GM23338 (cell line): Measurements from ENCODE around the gene RAB39A. TPM values are rescaled to one million over a fixed set of nuclear protein-coding genes. Genes with fewer than 3 reads are reported as not detected.

Experiments used
- ATAC-seq: fragments of 200-7000 bp; cut with Tn5 transposase; 3 replicates; pipeline ENCODE4 v1.9.1; 2020
- DNase-seq: peaks from one replicate; pipeline ENCODE4 v3.0.0-alpha.2; 2015; ENCODE audit warnings: low spot score
- H2AFZ ChIP-seq: fragments of 200-600 bp; sonication (generic); 2 replicates; pipeline ENCODE4 v1.8.0; 2016; ENCODE audit warnings: antibody characterized with exemption, mild to moderate bottlenecking, moderate library complexity
- H3F3A ChIP-seq: fragments of 200-600 bp; sonication (generic); replicated peaks from 2 replicates; pipeline ENCODE4 v1.8.0; 2017; ENCODE audit warnings: antibody characterized with exemption, mixed run types, low read depth
- H3K27ac ChIP-seq: fragments of 200-600 bp; sonication (generic); 2 replicates; pipeline ENCODE4 v1.6.1; 2016; ENCODE audit warnings: low read depth
- H3K27me3 ChIP-seq: fragments of 200-600 bp; sonication (generic); 2 replicates; pipeline ENCODE4 v1.8.0; 2016; ENCODE audit warnings: mild to moderate bottlenecking, mixed run types, moderate library complexity; ENCODE audit not compliant: insufficient read depth
- H3K36me3 ChIP-seq: fragments of 200-600 bp; sonication (generic); 2 replicates; pipeline ENCODE4 v1.8.0; 2016; ENCODE audit warnings: mild to moderate bottlenecking; ENCODE audit not compliant: insufficient read depth
- H3K4me1 ChIP-seq: fragments of 200-600 bp; sonication (generic); 2 replicates; pipeline ENCODE4 v1.8.0; 2016; ENCODE audit warnings: mild to moderate bottlenecking, moderate library complexity; ENCODE audit not compliant: insufficient read depth
- H3K4me2 ChIP-seq: fragments of 200-600 bp; sonication (generic); 2 replicates; pipeline ENCODE4 v1.7.1; 2017; ENCODE audit warnings: mixed run types
- H3K4me3 ChIP-seq: fragments of 200-600 bp; sonication (generic); 2 replicates; pipeline ENCODE4 v1.6.1; 2016; ENCODE audit warnings: mixed run types
- H3K79me2 ChIP-seq: fragments of 200-600 bp; sonication (generic); replicated peaks from 2 replicates; pipeline ENCODE4 v1.8.0; 2017; ENCODE audit warnings: mild to moderate bottlenecking; ENCODE audit not compliant: insufficient read depth
- H3K9me2 ChIP-seq: fragments of 200-600 bp; sonication (generic); 2 replicates; pipeline ENCODE4 v1.8.0; 2017; ENCODE audit not compliant: insufficient read depth
- H4K20me1 ChIP-seq: fragments of 200-600 bp; sonication (generic); replicated peaks from 2 replicates; pipeline ENCODE4 v1.8.0; 2017; ENCODE audit warnings: mild to moderate bottlenecking; ENCODE audit not compliant: insufficient read depth
- H3K27ac Mint-ChIP-seq: 2 replicates; pipeline ENCODE4 v1.8.0; 2020; ENCODE audit warnings: inconsistent platforms, mild to moderate bottlenecking, moderate library complexity, mixed read lengths
- H3K27me3 Mint-ChIP-seq: 3 replicates; pipeline ENCODE4 v1.8.0; 2022; ENCODE audit warnings: low read depth, mild to moderate bottlenecking, moderate library complexity, mixed read lengths, inconsistent platforms; ENCODE audit not compliant: insufficient read depth, poor library complexity
- H3K36me3 Mint-ChIP-seq: 3 replicates; pipeline ENCODE4 v1.8.0; 2021; ENCODE audit warnings: low read depth, mild to moderate bottlenecking, inconsistent platforms, moderate library complexity, mixed read lengths
- H3K4me1 Mint-ChIP-seq: 3 replicates; pipeline ENCODE4 v1.8.0; 2020; ENCODE audit warnings: mild to moderate bottlenecking, inconsistent platforms, mixed read lengths
- H3K4me3 Mint-ChIP-seq: 3 replicates; pipeline ENCODE4 v1.8.0; 2021; ENCODE audit warnings: moderate library complexity, mild to moderate bottlenecking, inconsistent platforms, mixed read lengths
- H3K9me3 Mint-ChIP-seq: 3 replicates; pipeline ENCODE4 v1.8.0; 2020; ENCODE audit warnings: moderate library complexity, mild to moderate bottlenecking, inconsistent platforms, mixed read lengths
- CREB1 ChIP-seq: fragments of 250-450 bp; sonication (Bioruptor Pico); IDR thresholded peaks from 2 replicates; pipeline ENCODE4 v1.5.0; 2020; ENCODE audit warnings: low read depth, mild to moderate bottlenecking, moderate library complexity
- CTCF ChIP-seq, 2 experiments: fragments of 200-600 bp in 1 of 2; sonication (generic) in 1 of 2; conservative IDR thresholded peaks; 2 replicates each; pipeline versions ENCODE4 v1.5.1 to v1.6.1; 2016 to 2017; ENCODE audit warnings: antibody characterized with exemption in 2 of 2, low read depth in 2 of 2, mild to moderate bottlenecking in 2 of 2, moderate library complexity in 1 of 2
- ETS1 ChIP-seq: IDR thresholded peaks from 2 replicates; pipeline ENCODE4 v1.6.1; 2016; ENCODE audit warnings: antibody characterized with exemption
- EZH2 ChIP-seq: fragments of 200-600 bp; sonication (generic); IDR thresholded peaks from one replicate; pipeline ENCODE4 v1.8.0; 2017; ENCODE audit warnings: antibody characterized with exemption, mild to moderate bottlenecking, low read depth; ENCODE audit not compliant: unreplicated experiment
- EZH2phosphoT487 ChIP-seq: fragments of 200-600 bp; sonication (generic); IDR thresholded peaks from one replicate; pipeline ENCODE4 v1.8.1; 2018; ENCODE audit warnings: antibody characterized with exemption; ENCODE audit not compliant: unreplicated experiment
- JUNB ChIP-seq: IDR thresholded peaks from one replicate; pipeline ENCODE4 v1.6.1; 2016; ENCODE audit warnings: antibody characterized with exemption; ENCODE audit not compliant: unreplicated experiment
- NANOG ChIP-seq: IDR thresholded peaks from 2 replicates; pipeline ENCODE4 v1.6.1; 2016; ENCODE audit warnings: antibody characterized with exemption, borderline replicate concordance
- STAT1 ChIP-seq: IDR thresholded peaks from one replicate; pipeline ENCODE4 v1.6.1; 2016; ENCODE audit warnings: antibody characterized with exemption; ENCODE audit not compliant: unreplicated experiment
- ZNF114 ChIP-seq: fragments of 250-450 bp; sonication (Bioruptor Pico); IDR thresholded peaks from 2 replicates; pipeline ENCODE4 v1.5.0; 2020; ENCODE audit warnings: mild to moderate bottlenecking, moderate library complexity
- ZNF331 ChIP-seq: fragments of 250-450 bp; sonication (Bioruptor Pico); IDR thresholded peaks from 2 replicates; pipeline ENCODE4 v1.5.0; 2020; ENCODE audit warnings: low read depth, mild to moderate bottlenecking, moderate library complexity
- ZNF462 ChIP-seq: fragments of 250-450 bp; sonication (Bioruptor Pico); IDR thresholded peaks from 2 replicates; pipeline ENCODE4 v1.5.0; 2020; ENCODE audit warnings: mild to moderate bottlenecking, moderate library complexity
- polyA plus RNA-seq: library from polyadenylated mRNA; unstranded; fragments of >200 nt; fragmentation: Nextera tagmentation; extraction: Ambion mirVana; gene quantifications from 2 replicates; pipeline ENCODE4 v1.2.1, GENCODE V29; 2016
- total RNA-seq: library from RNA; depleted of rRNA; stranded (reverse); fragments of >200 nt; shearing (Covaris generic); gene quantifications from 2 replicates; pipeline ENCODE4 v1.2.3, GENCODE V29; 2014

Gene RAB39A
- total and polyA plus RNA-seq, 2 experiments from 2014 or later = 4.5 to 26.3 TPM

GRCh38 chr11:107969219-107969618, 41.0 kb downstream of the RAB39A start (continued):
- TF ChIP-seq CTCF (conservative IDR thresholded peaks at IDR 0.05; ENCODE audit: low read depth in 2 of 2) = peak in 1 of 2 experiments; percentile 44; a peak in 3 of 4 replicates

- Histone ChIP-seq H4K20me1 (no peaks in the 10 kb centered on the region), H3K27me3 (no peaks in the 10 kb centered on the region), H3K4me1 (no peaks in the 10 kb centered on the region; the same call in 1 of the 2 replicates), H3K4me3 (no peak overlapping the region), H3K27ac (no peak overlapping the region), H2AFZ (no peak overlapping the region), H3F3A (no peaks in the 10 kb centered on the region), H3K9me2 (no peaks in the 10 kb centered on the region; the same call in 1 of the 2 replicates), H3K79me2 (no peaks in the 10 kb centered on the region), H3K36me3 (no peaks in the 10 kb centered on the region), H3K4me2 (no peak overlapping the region)
- 0 out of 3 replicates have a peak, but pooled peaks cover 2% of the 10 kb centered on the region for H3K4me1 Mint-ChIP-seq
- H3K27ac Mint-ChIP-seq = no peak overlapping the region
- DNase-seq (peak; percentile 22), ATAC-seq (peak; percentile 61)
- peaks cover 2% of the 10 kb centered on the region for H3K27me3 Mint-ChIP-seq
- H3K9me3 Mint-ChIP-seq = no peaks in the 10 kb centered on the region
- H3K36me3 Mint-ChIP-seq = no peaks in the 10 kb centered on the region
- H3K4me3 Mint-ChIP-seq = no peak overlapping the region
- TF ChIP-seq ZNF462 (CRISPR knock-in tag) (no peak), CREB1 (CRISPR knock-in tag) (no peak), ZNF331 (no peak), STAT1 (no peak), EZH2phosphoT487 (no peak), ZNF114 (CRISPR knock-in tag) (no peak), EZH2 (no peak), JUNB (no peak), ETS1 (no peak), CTCF (conservative IDR thresholded peaks at IDR 0.05; ENCODE audit: low read depth in 2 of 2) (no peak), NANOG (no peak)
Measured at GRCh38 chr11:107970049-107970448, 41.8 kb downstream of the RAB39A start.
